Measurements from ENCODE around the gene CARD8.

DNA sequence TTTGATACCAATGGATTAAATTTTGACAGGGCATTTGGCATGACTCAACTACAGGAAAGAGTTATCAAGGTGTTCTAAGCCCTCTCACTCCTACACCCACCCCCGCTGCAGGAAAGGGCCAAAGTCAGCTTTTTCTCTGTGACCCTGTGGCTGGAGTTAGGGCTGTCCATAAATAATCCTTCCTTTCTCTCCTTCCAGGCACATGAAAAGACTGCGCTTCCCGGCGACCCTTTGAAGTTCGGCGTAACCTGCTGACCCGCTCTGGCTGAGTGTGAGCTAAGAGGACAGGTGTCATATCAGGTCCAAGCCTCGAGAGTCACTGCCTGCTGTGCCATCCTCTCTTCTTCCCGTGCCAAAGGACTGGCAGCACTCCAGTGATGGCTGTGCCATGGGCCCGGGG lies 39.7 kb upstream of the CARD8 start:
- TF ChIP-seq, protein P1, sequence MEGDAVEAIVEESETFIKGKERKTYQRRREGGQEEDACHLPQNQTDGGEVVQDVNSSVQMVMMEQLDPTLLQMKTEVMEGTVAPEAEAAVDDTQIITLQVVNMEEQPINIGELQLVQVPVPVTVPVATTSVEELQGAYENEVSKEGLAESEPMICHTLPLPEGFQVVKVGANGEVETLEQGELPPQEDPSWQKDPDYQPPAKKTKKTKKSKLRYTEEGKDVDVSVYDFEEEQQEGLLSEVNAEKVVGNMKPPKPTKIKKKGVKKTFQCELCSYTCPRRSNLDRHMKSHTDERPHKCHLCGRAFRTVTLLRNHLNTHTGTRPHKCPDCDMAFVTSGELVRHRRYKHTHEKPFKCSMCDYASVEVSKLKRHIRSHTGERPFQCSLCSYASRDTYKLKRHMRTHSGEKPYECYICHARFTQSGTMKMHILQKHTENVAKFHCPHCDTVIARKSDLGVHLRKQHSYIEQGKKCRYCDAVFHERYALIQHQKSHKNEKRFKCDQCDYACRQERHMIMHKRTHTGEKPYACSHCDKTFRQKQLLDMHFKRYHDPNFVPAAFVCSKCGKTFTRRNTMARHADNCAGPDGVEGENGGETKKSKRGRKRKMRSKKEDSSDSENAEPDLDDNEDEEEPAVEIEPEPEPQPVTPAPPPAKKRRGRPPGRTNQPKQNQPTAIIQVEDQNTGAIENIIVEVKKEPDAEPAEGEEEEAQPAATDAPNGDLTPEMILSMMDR (conservative IDR thresholded peaks at IDR 0.05 in 1 of 2, IDR thresholded peaks at IDR 0.05 in 1 of 2; ENCODE audit: extremely low read depth in 1 of 2, insufficient read depth in 1 of 2, low read depth in 1 of 2, low read length in 2 of 2): no peak
- no peak for TF ChIP-seq EZH2 (IDR thresholded peaks at IDR 0.05; ENCODE audit: borderline replicate concordance, low read length)

Measured in mammary epithelial cell (primary cell).